Calu3 (cell line): ENCODE results near the gene GLRX2. TPM values are rescaled to one million over a fixed set of nuclear protein-coding genes. Genes with fewer than 3 reads are reported as not detected.

Source experiments
- BruUV-seq: library from RNA; stranded (reverse); fragments of 400-500 nt; replicated peaks from 2 replicates; lab custom pipeline; 2021; lab: Mats Ljungman, UMichigan
- CTCF ChIA-PET: fragments of 300-600 bp; sonication (Branson Sonifier 250); formaldehyde crosslinking; loops from one replicate; lab custom pipeline; 2022; ENCODE audit warnings: antibody characterized with exemption; lab: Charles Lee
- DNase-seq: peaks from one replicate; pipeline ENCODE4 v3.0.0; 2022
- H3K27ac Mint-ChIP-seq: one replicate; pipeline ENCODE4 v1.8.0; 2022; ENCODE audit warnings: mixed read lengths; ENCODE audit not compliant: unreplicated experiment
- H3K27me3 Mint-ChIP-seq: one replicate; pipeline ENCODE4 v1.8.0; 2022; ENCODE audit warnings: mixed read lengths; ENCODE audit not compliant: unreplicated experiment
- H3K36me3 Mint-ChIP-seq: one replicate; pipeline ENCODE4 v1.8.0; 2022; ENCODE audit warnings: mild to moderate bottlenecking, moderate library complexity, mixed read lengths; ENCODE audit not compliant: insufficient read depth, unreplicated experiment
- H3K4me1 Mint-ChIP-seq: one replicate; pipeline ENCODE4 v1.8.0; 2022; ENCODE audit warnings: mild to moderate bottlenecking, low read depth, mixed read lengths; ENCODE audit not compliant: unreplicated experiment
- H3K4me3 Mint-ChIP-seq: one replicate; pipeline ENCODE4 v1.8.0; 2022; ENCODE audit warnings: mild to moderate bottlenecking, low read depth, moderate library complexity, mixed read lengths; ENCODE audit not compliant: unreplicated experiment
- H3K9me3 Mint-ChIP-seq: one replicate; pipeline ENCODE4 v1.8.0; 2022; ENCODE audit warnings: low read depth, mixed read lengths; ENCODE audit not compliant: unreplicated experiment
- intact Hi-C: fragments of 100-400 bp; cut with micrococcal nuclease; formaldehyde crosslinking; loops from one replicate; pipeline ENCODE4 v1.10.0; 2022; ENCODE audit not compliant: unreplicated experiment
- total RNA-seq: library from RNA; stranded (reverse); gene quantifications from 2 replicates; pipeline ENCODE4 v1.2.3, GENCODE V29; 2022
- TF ChIP-seq, protein P1 (sequence below): fragments of 200-600 bp; IDR thresholded peaks from one replicate; pipeline ENCODE4 v1.8.0; 2022; ENCODE audit warnings: antibody characterized with exemption; ENCODE audit not compliant: unreplicated experiment

GLRX2 gene
- total RNA-seq, 1 experiment from 2014 or later = 25.7 TPM

DNA sequence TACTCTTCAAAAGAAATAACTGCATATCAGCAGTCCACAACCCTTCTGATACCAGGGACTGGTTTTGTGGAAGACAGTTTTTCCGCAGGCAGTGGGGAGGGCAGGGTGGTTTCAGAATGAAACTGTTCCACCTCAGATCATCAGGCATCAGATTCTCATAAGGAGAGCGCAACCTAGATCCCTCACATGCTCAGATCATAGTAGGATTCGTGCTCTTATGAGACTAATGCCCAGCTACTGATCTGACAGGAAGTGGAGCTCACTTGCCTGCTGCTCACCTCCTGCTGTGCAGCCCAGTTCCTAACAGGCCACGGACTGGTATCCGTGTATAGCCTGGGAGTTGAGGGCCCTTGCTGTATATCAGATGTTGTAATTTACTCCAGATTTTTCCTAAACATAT is 34.3 kb downstream of the GLRX2 start:
- Mint-ChIP-seq H3K9me3 (no peaks in the 10 kb centered on the region), H3K27ac (no peak overlapping the region), H3K4me1 (peaks cover 9% of the 10 kb centered on the region), H3K36me3 (peaks cover 6% of the 10 kb centered on the region), H3K4me3 (no peak overlapping the region), H3K27me3 (no peaks in the 10 kb centered on the region)
- CTCF ChIA-PET = interaction anchor here (2.1 kb wide), 1 partner anchor 10 kb away, joined by 6 read pairs; no protein-coding TSS in a partner anchor
- DNase-seq = no peak
- intact Hi-C loops = no loop called here
- no TSS peak for BruUV-seq
- TF ChIP-seq, protein P1, sequence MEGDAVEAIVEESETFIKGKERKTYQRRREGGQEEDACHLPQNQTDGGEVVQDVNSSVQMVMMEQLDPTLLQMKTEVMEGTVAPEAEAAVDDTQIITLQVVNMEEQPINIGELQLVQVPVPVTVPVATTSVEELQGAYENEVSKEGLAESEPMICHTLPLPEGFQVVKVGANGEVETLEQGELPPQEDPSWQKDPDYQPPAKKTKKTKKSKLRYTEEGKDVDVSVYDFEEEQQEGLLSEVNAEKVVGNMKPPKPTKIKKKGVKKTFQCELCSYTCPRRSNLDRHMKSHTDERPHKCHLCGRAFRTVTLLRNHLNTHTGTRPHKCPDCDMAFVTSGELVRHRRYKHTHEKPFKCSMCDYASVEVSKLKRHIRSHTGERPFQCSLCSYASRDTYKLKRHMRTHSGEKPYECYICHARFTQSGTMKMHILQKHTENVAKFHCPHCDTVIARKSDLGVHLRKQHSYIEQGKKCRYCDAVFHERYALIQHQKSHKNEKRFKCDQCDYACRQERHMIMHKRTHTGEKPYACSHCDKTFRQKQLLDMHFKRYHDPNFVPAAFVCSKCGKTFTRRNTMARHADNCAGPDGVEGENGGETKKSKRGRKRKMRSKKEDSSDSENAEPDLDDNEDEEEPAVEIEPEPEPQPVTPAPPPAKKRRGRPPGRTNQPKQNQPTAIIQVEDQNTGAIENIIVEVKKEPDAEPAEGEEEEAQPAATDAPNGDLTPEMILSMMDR = no peak

DNA sequence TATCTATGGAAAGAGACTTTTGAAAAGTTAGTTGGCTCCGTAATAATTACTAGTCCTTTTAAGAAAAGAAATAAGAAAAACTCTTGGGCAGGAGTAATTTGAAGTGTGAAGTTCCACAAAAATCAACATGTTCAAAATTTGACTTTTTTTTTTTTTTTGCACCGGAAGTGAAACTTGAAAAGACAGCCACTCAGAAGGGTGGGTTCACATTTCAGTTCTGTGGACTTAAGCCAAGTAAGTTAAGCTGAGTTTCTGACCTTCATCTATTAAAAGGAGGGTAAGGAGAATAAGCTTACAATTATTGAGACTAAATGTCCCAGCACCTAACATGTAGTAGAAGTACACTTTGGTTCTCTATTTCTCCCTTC is 34.8 kb downstream of the GLRX2 start:
- H3K27me3 Mint-ChIP-seq = no peaks in the 10 kb centered on the region
- DNase-seq = no peak
- BruUV-seq = no TSS peak
- TF ChIP-seq, protein P1 = no peak
- peaks cover 6% of the 10 kb centered on the region for H3K36me3 Mint-ChIP-seq
- H3K27ac Mint-ChIP-seq = no peak overlapping the region
- intact Hi-C loops = no loop called here
- no peak overlapping the region for H3K4me3 Mint-ChIP-seq
- no peaks in the 10 kb centered on the region for H3K9me3 Mint-ChIP-seq
- H3K4me1 Mint-ChIP-seq = peaks cover 15% of the 10 kb centered on the region
- CTCF ChIA-PET = interaction anchor here (2.1 kb wide), 1 partner anchor 10 kb away, joined by 6 read pairs; no protein-coding TSS in a partner anchor

DNA sequence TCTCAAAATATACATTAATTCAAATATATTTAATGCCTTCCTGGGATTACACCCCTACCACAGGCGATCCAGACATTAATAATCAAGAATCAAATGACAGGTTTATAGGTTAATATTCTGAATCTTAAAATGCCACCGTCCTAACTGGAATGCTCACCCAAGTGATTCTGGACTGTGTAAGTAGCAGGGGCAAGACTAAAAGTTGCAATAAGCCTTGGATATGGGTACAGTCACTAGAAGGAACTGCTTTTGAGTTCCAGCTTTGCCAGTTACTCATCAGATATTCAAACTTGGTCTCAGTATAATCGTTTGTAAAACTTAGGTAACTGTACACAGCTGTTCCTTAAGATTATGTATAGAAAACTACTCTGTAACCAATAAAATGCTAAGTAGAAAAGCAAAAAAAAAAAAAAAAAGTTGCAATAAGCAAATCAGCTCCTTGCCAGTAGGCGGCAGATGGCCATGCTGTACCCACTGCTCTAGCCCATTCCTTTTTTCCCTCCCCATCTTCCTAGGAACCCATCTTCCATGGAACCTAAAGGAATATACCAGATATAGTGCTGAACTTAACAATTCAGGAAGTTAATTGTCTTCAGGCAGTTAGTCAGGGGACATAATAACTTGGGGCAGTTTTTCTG is 35.3 kb downstream of the GLRX2 start:
- no peak for DNase-seq
- H3K9me3 Mint-ChIP-seq = no peaks in the 10 kb centered on the region
- H3K4me3 Mint-ChIP-seq = no peak overlapping the region
- no peaks in the 10 kb centered on the region for H3K27me3 Mint-ChIP-seq
- peaks cover 20% of the 10 kb centered on the region for H3K4me1 Mint-ChIP-seq
- CTCF ChIA-PET = interaction anchor here (0.6 to 2.1 kb wide), 2 partner anchors 9 to 1422 kb away, joined by 6 to 7 read pairs; no protein-coding TSS in a partner anchor
- TF ChIP-seq, protein P1 = peak; percentile 44
- no TSS peak for BruUV-seq
- intact Hi-C loops = no loop called here
- H3K27ac Mint-ChIP-seq = no peak overlapping the region
- H3K36me3 Mint-ChIP-seq = peaks cover 6% of the 10 kb centered on the region

DNA sequence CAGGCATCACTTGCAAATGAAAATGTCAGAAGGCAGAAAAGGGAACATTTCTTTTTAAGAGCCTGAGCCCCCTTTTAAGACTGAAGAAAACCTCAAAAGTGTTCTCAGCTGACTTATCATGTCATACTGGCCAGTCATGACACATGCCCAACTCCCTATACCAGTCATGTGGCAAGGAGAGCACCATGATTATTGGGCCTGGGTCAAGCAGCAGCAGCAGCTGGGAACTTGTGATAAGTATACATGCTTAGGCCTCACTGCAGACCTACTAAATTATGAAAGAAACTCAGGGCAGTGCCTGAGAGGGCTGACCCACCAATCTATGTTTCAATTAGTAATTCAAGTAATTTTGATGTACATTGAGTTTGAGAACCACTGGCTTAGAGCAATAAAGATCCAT is 37.2 kb downstream of the GLRX2 start:
- no peak overlapping the region for H3K4me3 Mint-ChIP-seq
- no peaks in the 10 kb centered on the region for H3K9me3 Mint-ChIP-seq
- peaks cover 6% of the 10 kb centered on the region for H3K36me3 Mint-ChIP-seq
- intact Hi-C loops = no loop called here
- no peaks in the 10 kb centered on the region for H3K27me3 Mint-ChIP-seq
- CTCF ChIA-PET = no interaction called here
- TF ChIP-seq, protein P1 = no peak
- peaks cover 25% of the 10 kb centered on the region for H3K4me1 Mint-ChIP-seq
- no peak for DNase-seq
- H3K27ac Mint-ChIP-seq = no peak overlapping the region
- no TSS peak for BruUV-seq
